ENCODE data around the gene HMGCS1.
A peak's percentile ranks its signal among the peaks of the same experiment; 100 is the strongest.
"Not testable (repeated sequence)": the region's sequence is repeated elsewhere in the genome, so short reads cannot be mapped to it uniquely, and the experiment has no call there.

The HMGCS1 gene

DNA sequence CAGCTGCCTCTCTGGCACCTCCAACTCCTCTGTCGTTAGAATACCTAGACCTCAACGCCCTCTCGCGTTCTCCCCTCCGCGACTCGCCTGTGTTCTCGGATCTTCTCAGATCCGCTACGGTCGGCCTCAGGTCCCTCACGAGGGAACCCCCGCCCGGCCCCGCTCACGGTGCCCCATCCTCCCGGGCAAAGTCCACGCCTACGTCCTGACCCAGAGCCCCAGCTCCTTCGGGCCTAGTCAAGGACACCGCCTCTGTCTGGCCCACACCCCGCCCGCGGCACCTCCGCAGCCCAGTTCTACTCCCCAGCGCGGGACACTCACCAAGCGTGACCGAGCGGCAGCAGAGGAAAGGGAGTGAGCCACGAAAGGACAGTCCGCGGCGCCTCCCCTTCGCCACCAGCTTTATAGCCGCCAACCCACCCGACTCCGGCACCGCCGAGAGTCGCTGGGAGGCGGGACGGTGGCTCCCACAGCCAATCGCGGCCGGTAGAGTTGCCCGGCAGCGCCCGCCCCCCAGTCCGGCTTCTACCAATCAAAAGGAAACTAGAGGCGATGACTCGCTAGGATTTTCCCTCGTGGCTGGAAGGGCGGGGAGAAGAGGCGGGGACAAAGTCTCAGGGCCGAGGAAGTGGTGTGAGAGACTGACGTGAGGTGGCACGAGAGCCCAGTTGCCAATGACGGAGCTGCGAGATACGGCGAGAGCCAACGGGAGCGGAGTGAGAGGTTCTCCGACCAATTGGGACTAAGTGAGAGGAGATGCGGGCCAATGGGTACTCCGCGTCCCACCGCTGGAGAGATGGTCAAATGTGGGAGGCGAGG, at the start of gene HMGCS1:
Gene HMGCS1 (minus strand): TSS at position 378 of the 819 bp plus-strand sequence. CDS start 14,447 bp downstream, outside the sequence.
- DNase-seq = peak; percentile 99

DNA sequence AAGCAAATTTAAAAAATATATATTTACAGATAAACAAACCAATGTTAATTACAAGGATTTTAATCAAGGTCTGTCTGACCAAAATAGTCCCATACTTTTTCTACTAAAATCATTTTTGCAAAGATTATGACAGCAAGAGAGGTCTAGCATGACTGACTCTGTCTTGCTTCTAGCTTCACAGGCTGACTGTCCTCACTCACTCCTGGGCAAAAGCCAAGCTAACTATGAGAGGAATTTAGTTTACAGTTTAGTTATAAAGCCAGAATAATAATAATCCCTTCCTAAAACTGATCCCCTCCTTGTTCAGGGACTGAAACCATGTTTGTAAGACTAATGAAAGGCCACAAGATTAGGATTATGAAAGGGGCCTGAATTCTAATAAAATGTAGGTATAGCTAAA, 45.5 kb upstream of the HMGCS1 start:
- no peak for DNase-seq

DNA sequence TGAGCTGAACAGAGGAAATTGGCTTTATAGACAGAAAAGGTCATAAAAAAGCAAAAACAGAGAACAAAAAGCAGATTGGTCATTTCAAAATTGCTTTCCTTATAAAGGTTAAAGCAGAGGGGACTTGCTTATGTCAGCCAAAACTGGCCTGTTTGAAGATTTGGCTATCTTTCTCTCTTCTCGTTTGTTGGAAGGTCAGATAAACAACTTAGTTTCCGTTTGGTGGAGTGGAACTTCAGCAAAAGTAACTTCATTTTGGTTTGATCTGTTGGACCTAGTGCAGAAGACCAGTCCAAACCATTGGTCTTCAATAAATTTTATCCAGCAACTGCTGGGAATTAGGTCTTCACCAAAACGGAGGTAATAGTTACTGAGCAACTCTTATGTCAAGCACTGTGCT, 45.1 kb upstream of the HMGCS1 start:
- DNase-seq = no peak

DNA sequence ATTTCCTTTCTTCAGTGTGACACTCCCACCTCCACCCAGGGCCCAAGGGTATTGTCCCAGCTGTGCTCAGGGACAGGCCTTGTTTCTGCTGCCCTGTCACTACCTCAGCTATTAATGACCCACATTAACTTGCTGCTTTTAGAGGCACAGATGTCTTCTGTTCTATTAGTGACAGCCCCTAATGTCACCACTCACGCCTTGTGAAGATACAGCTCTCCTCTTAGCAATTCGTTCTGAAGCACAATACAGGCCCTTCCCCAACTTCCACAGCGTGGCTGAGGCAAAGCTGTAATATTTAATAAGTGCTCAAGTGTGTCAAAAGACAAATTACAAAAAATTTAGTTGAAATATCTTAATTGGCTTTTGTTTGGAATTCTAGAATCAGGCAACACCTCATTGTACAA, 44.7 kb upstream of the HMGCS1 start:
- DNase-seq = no peak

DNA sequence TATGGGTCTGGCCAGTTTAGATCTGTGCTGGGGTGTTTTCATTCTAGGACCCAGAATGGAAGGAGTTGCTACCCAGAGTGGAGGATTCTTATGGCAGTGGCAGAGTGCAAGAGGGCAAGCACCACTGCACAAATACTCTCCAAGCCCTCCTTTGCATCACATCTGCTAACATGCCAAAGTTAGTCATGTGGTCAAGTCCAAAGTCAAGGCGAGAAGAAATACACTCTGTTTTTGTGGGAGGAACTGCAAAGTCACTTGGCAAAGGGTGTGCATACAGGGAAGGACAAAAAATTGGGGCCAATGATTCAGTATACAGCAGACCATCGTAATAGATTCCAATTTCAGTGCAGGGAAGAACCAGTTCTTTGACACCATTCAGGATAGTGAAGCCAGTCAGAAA, 43.9 kb upstream of the HMGCS1 start:
- no peak for DNase-seq

DNA sequence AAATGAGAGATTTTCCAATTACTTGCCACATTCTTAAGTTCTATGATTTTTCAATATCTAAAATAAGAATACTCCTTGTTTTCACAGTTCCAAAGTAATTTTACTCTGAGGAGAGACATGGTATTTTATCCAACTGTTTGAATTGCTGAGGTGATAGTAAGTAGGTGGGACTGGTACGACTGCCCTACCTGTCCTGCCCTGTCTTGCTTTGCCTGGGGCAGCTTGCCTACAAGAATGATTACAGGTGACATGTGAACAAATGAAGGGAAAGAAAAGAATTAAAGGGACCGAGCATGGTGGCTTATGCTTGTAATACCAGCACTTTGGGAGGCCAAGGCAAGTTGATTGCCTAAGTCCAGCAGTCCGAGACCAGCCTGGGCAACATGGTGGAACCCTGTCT, 41.6 kb upstream of the HMGCS1 start:
- DNase-seq = no peak

DNA sequence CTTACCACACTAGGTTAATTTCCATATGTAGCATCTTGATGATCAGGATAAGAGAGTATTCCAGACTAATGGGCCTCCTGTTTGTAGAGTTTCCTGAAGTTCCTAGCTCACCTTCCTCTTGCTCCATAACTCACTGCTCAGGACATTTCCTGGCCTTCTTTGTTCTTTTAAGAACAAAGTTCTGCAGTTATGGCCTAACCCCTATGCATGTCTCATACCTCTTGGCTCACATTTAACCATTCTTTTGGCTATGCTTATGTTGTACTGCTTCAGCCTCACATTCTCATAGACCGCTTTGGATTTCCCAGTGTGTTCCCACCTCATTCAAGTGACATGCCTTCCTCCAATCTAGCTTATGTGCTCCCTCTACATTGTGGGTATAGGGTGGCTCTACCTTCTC, 40.5 kb upstream of the HMGCS1 start:
- no peak for DNase-seq

DNA sequence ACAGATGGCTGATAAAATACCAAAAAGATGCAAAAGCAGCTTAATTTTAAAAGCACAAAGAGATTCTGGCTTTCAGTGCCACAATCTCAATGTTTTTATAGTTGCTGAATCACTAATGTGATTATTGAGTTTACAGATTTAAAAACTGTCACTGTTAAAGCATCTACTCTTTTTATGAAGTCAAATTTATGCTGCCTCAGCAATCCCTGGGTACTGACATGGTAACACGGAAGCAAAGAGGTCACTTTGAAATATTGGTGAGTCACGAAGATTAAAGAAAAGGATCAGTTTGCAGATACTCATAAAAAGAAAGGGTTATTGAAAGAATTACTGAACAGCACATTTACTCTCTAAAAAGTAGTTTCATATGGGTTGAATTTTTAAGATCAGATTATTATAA, 39.7 kb upstream of the HMGCS1 start:
- DNase-seq = no peak

DNA sequence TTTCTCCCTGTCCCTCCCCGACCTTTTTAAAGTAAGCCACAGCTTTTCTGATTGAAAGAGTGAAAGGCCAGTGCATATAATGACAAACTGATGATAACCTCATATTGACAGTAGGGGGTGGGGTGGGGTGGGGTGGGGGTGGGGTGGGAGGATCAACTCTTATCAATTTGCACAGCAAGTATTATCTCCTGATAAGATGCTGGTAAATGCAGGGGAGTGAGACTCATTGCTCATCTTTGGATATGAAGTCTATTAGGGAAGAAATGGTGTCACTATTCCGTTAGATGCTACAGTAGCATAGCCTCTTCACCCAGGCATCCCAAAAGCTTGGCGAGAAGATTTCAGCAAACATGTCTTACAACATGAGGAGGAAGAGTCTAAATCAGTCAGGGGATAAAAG, 38.9 kb upstream of the HMGCS1 start:
- DNase-seq = no peak

DNA sequence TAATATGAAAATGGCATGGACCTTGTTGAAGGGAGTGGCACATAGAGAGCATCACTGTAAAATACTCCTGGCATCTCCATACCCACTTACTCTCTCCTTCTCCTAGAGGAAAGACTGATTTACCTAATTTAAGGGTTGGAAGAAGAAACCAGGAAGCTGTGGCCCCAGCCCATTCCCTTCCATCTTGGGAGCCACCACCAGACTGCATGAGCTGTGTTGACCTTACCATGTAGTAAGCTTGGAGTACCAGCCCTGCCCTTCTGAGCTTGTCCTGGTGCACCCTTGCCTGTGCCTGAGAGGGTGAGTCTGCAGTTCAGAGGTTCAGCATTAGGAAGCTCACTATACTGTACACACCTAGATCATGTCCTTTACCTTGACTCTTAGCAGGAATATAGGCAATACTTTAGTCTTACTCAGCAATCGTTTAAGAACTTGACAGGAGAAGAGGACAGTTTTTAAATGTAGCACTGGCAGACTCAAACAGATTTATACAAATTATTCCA, 35.7 kb upstream of the HMGCS1 start:
- no peak for DNase-seq

DNA sequence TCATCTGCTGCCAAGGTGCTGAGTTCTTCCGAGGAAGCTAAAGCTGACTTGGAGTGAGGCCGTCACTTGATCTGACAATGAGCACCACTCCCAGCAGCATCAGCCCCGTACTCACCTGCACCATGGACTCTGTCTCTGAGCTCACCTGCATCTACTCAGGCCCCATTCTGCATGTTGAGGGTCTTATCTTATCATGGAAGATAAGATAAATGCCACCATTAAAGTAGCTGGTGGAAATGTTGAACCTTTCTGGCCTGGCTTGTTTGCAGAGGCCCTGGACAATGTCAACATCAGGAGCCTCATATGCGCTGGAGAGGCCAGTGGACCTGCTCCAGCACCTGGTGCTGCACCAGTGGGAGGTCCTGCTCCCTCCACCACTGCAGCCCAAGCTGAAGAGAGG, 35.0 kb upstream of the HMGCS1 start:
- no peak for DNase-seq

DNA sequence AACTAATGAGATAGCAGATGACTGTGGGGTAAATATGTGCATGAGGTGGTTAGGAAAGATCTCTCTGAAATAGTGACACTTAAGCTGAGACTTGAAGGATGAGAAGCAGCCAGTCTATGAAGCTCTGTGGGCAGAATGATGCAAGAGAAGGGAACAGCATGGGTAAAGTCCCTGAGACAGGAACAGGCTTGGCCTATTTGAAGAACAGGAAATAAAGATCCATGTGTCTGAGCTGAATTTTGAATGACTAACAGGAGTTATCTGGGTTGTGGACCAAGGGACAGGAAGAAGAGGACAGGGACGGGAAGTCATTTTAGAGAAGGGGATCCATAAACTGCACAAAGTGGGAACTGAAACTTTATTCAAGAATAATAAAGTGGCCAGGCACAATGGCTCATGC, 25.6 kb upstream of the HMGCS1 start:
- no peak for DNase-seq

DNA sequence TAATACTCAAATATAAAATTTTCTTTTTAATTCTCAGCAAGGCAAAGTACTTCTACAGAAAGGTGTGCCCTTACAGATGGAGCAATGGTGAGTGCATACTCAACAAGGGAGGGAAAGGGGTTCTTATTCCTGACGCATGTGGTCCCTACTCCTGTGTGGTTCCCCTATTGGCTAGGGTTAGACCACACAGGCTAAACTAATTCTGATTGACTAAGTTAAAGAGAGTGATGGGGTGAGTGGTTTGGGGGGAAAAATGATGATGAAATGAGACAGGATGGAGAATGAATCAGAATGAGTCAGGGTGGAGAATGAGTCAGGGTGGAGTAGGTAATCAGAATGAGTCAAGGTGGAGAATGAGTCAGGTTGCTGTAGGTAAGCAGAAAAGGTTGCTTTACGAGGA, 22.9 kb upstream of the HMGCS1 start:
- DNase-seq = peak; percentile 13

DNA sequence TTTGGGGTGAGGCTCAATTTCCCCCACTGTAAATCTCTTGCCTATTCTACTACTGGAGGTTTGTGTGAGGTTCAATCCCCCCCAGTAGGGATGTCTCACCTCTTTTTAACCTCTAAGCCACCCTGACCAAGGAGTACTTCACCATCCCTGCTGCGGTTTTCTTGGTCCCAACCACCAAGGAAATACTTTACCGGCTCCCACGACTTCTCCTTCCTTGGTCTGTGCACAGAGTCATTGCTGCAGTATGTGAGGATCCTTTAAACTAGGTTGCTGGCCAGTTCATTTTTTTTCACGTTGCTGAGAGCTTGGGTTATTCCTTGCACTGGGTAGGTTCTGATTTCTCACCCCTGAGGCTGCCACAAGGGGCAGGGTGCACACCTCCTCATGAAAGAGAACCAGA, 22.5 kb upstream of the HMGCS1 start:
- no peak for DNase-seq

DNA sequence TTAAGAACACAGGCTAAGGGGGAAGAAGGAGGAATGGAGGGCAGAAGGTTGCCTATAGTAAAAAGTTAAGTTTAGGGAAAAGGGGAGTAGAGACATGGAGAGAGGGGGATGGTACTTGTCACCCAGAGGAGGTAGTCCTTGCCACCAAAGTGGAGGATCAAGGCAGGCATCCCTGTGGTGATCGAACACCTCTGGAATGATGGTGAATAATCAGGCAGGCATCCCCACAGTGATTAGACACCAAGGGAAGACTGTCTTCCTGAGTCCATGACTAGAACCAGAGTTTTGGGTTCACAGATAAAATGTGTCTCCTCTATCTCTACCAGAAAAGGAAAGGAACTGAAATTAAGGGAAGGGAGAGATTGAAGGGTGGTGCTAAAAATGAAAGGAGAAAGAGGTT, 19.2 kb upstream of the HMGCS1 start:
- no peak for DNase-seq

DNA sequence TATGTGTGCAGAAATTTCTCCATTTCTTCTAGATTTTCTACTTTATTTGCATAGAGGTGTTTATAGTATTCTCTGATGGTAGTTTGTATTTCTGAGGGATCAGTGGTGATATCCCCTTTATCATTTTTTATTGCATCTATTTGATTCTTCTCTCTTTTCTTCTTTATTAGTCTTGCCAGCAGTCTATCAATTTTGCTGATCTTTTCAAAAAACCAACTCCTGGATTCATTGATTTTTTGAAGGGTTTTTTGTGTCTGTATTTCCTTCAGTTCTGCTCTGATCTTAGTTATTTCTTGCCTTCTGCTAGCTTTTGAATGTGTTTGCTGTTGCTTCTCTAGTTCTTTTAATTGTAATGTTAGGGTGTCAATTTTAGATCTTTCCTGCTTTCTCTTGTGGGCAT, 12.4 kb upstream of the HMGCS1 start:
- DNase-seq = not testable (repeated sequence)

DNA sequence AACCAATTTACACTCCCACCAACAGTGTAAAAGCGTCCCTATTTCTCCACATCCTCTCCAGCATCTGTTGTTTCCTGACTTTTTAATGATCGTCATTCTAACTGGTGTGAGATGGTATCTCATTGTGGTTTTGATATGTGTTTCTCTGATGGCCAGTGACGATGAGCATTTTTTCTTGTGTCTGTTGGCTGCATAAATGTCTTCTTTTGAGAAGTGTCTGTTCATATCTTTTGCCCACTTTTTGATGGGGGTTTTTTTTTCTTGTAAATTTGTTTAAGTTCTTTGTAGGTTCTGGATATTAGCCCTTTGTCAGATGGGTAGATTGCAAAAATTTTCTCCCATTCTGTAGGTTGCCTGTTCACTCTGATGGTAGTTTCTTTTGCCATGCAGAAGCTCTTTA, 10.3 kb upstream of the HMGCS1 start:
- not testable (repeated sequence) for DNase-seq

DNA sequence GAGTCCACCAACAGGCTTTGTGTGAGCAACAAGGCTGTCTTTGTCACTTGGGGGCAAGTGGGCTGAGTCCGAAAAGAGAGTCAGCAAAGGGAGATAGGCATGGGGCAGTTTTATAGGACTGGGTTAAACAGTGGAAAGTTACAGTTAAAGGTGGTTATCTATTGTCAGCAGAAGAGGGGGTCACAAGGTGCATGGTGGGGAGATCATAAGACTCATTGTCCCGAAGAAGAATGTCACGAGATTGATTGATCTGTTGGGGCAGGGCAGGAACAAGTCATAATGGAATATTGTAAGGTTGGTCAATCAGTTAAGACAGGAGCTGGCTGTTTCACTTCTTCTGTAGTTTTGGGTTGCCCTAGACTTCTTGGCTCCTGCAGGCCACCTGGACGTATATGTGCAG, 7.6 kb upstream of the HMGCS1 start:
- no peak for DNase-seq

DNA sequence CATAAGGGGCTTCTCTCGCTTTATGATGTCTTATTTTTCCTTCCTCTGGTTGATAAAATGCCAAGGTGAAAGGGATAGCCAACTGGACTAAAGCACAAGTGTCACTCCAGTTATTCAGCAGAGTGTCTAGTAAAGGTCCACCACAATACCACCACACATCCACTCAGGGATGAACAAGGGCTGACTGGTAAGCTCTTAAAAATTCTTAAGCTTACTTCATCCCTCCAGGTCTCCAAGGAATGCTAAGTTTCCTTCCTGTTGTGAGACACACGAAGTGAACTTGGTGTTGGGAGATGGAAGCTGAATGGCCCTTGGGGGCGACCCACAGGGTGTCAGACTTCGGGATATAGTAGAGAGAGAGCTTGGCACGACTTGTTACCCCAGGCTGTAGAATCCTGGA, 3.2 kb upstream of the HMGCS1 start:
- DNase-seq = no peak

DNA sequence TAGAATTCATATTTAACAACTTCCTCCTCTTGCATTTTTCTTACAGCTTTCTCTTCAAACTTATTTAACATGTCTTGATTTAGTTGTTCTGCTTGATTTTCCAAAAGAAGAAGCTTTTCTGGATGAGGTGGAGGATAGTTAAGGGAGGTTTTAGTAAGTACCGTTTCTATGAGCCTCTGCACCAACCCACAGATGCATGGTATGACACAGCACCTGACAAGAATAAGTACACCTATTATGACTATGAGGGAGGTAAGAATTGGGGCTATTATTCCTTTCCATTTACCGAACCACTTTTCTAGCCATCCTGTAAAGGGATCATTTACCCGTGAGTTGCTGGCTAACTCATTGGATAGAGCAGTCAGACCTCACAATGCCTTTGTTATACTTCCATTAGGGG, 2.5 kb upstream of the HMGCS1 start:
- DNase-seq = peak; percentile 58

DNA sequence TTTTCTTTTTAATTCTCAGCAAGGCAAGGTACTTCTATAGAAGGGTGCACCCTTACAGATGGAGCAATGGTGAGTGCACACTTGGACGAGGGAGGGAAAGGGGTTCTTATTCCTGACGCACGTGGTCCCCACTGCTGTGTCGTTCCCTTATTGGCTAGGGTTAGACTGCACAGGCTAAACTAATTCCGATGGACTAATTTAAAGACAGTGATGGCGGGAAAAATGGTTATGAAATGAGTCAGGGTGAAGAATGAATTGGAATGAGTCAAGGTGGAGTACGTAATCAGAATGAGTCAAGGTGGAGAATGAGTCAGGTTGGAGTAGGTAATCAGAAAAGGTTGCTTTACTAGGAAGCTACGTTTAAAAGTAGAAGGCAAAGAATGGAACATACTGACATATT, 2.1 kb upstream of the HMGCS1 start:
- peak; percentile 47 for DNase-seq

DNA sequence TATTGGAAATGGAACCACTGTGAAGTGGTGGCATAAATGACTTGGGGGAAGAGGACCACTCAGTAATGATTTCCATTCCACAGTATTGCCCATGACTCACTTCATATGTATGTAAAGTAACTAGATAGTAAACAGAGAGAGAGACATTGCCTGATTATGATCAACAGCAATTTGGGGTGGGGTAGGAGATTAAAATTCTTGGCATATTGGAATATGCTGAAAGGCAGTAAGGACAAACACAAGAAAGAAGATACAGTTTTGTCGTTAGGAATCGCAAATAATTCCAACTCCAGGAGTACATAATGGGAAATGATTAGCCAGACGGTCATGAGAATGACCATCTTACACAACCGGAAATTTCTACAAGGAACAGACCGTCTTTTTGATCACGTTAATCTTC, 1.5 kb upstream of the HMGCS1 start:
- DNase-seq = no peak

DNA sequence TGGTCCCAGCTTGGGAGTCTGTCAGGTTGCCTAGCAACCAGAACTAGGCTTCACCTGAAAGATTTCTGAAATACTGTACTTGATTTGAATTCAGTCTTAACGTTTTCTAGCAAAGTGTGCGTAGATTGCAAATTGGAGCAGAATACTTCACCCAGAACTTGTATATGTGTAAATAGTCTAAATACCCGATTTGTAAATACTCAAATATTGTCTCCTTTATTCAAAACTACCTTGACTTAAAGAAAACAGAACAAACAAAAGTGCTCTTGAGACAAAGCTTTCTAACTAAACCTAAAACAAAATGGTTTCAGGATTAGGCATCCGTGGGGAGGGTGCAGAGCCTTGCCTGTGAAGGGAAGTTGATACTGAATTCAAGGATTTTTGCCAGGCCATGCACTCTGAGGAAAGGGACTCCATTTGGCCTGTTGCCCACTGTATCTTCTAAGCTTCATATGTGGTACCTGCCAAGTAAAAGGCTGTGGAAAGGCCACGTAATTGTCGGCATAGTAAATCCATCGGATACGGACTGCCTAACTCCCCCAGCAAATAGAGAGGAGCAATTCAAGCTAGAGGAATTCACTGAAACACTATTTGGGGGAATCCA, 744 bp upstream of the HMGCS1 start:
- peak; percentile 9 for DNase-seq

DNA sequence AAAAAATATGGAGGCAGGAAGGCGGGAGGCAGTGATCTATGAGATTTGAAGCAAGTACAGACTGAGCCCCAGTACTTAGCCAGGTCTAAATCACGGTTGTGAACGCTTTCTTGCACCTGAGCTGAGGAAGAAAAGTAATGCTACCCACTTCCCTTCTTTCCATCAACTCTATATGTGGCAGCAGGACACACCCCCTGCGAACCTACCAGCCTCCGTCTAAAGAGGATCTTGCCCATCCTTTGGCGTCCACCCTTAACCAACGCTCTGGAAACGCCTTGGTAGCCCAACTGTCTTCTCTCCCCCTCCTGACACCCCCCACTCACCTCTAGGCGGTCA, 545 bp downstream of the HMGCS1 start:
- DNase-seq = no peak

Data from activated naive CD4-positive, alpha-beta T cell treated with Interleukin-2 at 50 U/mL for 16 hours (primary cell).